Mesothelial cell of epicardium (in vitro differentiated cells): ENCODE measurements around the gene CCL26. TPM values are rescaled to one million over a fixed set of nuclear protein-coding genes. Genes with fewer than 3 reads are reported as not detected.

ENCODE experiments used
- DNase-seq, 2 experiments: peaks; one replicate each; pipeline ENCODE4 v3.0.0; 2021; ENCODE audit warnings: low spot score in 2 of 2; ENCODE audit not compliant: unreplicated experiment in 2 of 2
- H3K27ac Mint-ChIP-seq: 2 replicates; pipeline ENCODE4 v1.8.0; 2021; ENCODE audit warnings: mixed read lengths
- H3K27me3 Mint-ChIP-seq: 2 replicates; pipeline ENCODE4 v1.8.0; 2021; ENCODE audit warnings: low read depth, mixed read lengths
- H3K36me3 Mint-ChIP-seq: 2 replicates; pipeline ENCODE4 v1.8.0; 2021; ENCODE audit warnings: mixed read lengths
- H3K4me1 Mint-ChIP-seq: 2 replicates; pipeline ENCODE4 v1.8.0; 2021; ENCODE audit warnings: mixed read lengths
- H3K4me3 Mint-ChIP-seq: 2 replicates; pipeline ENCODE4 v1.8.0; 2021; ENCODE audit warnings: mild to moderate bottlenecking, moderate library complexity, mixed read lengths
- H3K9me3 Mint-ChIP-seq: 2 replicates; pipeline ENCODE4 v1.8.0; 2021; ENCODE audit warnings: mixed read lengths
- total RNA-seq: library from RNA; stranded (reverse); gene quantifications from 3 replicates; pipeline ENCODE4 v1.2.1, GENCODE V29; 2021
- TF ChIP-seq, protein P1 (sequence below): fragments of 200-600 bp; sonication (generic); IDR thresholded peaks from one replicate; pipeline ENCODE4 v1.5.0; 2021; ENCODE audit warnings: antibody characterized with exemption; ENCODE audit not compliant: unreplicated experiment

Gene CCL26
- total RNA-seq, 1 donor from 2014 or later = not detected

DNA sequence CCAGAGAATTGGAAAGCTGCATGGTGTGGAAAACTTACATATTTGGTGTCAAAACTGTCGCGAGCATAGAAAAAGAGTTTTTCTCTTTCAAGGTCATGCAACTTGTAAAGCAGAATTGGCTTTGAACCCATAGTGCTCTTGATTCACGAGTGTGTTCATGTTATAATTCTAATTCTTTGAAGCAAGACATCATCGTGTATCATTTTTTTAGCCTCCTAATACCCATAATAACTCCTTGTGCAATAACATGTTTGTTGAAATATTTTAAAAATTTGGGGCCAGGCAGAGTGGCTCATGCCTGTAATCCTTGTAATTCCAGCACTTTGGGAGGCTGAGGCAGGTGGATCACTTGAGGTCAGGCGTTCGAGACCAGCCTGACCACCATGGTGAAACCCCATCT, 37.4 kb upstream of the CCL26 start:
- H3K4me3 Mint-ChIP-seq = no peak overlapping the region
- TF ChIP-seq, protein P1, sequence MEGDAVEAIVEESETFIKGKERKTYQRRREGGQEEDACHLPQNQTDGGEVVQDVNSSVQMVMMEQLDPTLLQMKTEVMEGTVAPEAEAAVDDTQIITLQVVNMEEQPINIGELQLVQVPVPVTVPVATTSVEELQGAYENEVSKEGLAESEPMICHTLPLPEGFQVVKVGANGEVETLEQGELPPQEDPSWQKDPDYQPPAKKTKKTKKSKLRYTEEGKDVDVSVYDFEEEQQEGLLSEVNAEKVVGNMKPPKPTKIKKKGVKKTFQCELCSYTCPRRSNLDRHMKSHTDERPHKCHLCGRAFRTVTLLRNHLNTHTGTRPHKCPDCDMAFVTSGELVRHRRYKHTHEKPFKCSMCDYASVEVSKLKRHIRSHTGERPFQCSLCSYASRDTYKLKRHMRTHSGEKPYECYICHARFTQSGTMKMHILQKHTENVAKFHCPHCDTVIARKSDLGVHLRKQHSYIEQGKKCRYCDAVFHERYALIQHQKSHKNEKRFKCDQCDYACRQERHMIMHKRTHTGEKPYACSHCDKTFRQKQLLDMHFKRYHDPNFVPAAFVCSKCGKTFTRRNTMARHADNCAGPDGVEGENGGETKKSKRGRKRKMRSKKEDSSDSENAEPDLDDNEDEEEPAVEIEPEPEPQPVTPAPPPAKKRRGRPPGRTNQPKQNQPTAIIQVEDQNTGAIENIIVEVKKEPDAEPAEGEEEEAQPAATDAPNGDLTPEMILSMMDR = no peak
- H3K4me1 Mint-ChIP-seq = no peaks in the 10 kb centered on the region
- no peak overlapping the region for H3K27ac Mint-ChIP-seq
- DNase-seq = no peak
- H3K27me3 Mint-ChIP-seq = no peaks in the 10 kb centered on the region
- peaks cover 15% of the 10 kb centered on the region for H3K9me3 Mint-ChIP-seq
- peaks cover 5% of the 10 kb centered on the region for H3K36me3 Mint-ChIP-seq

DNA sequence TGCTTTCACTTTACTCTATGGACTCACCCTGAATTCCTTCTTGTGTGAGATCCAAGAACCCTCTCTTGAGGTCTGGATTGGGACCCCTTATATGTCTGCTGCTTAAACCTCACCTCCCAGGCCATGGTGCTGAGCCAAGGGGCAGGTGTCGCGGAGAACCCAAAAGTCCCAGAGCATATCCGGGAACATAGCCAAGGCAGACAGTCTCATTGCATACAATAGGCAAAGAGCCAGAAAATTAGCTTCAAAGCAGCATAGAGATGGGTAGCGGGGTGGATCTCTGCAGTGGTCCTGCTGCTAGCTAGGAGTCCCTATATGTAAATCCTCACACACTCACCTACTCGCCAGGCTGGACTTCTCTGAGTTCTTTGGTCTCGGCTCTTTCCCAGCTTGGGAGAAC, 36.1 kb upstream of the CCL26 start:
- Mint-ChIP-seq H3K9me3 (peaks cover 15% of the 10 kb centered on the region), H3K4me3 (no peak overlapping the region), H3K36me3 (peaks cover 5% of the 10 kb centered on the region), H3K27ac (no peak overlapping the region), H3K4me1 (no peaks in the 10 kb centered on the region), H3K27me3 (peaks cover 2% of the 10 kb centered on the region)
- TF ChIP-seq, protein P1 = no peak
- no peak for DNase-seq

DNA sequence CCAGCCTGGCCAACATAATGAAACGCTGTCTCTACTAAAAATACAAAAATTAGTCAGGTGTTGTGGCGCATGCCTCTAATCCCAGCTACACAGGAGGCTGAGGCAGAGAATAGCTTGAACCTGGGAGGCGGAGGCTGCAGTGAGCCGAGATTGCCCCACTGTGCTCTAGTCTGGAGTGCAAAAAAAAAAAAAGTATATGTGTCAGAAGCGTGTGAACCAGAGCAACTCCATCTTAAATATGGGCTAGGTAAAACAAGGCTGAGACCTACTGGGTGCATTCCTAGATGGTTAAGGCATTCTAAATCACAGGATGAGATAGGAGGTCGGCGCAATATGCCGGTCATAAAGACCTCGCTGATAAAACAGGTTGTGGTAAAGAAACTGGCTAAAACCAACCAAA, 35.4 kb upstream of the CCL26 start:
- Mint-ChIP-seq H3K36me3 (peaks cover 5% of the 10 kb centered on the region), H3K4me1 (no peaks in the 10 kb centered on the region), H3K4me3 (no peak overlapping the region), H3K27me3 (peaks cover 2% of the 10 kb centered on the region), H3K9me3 (peaks cover 15% of the 10 kb centered on the region), H3K27ac (no peak overlapping the region)
- DNase-seq = no peak
- TF ChIP-seq, protein P1 = no peak

DNA sequence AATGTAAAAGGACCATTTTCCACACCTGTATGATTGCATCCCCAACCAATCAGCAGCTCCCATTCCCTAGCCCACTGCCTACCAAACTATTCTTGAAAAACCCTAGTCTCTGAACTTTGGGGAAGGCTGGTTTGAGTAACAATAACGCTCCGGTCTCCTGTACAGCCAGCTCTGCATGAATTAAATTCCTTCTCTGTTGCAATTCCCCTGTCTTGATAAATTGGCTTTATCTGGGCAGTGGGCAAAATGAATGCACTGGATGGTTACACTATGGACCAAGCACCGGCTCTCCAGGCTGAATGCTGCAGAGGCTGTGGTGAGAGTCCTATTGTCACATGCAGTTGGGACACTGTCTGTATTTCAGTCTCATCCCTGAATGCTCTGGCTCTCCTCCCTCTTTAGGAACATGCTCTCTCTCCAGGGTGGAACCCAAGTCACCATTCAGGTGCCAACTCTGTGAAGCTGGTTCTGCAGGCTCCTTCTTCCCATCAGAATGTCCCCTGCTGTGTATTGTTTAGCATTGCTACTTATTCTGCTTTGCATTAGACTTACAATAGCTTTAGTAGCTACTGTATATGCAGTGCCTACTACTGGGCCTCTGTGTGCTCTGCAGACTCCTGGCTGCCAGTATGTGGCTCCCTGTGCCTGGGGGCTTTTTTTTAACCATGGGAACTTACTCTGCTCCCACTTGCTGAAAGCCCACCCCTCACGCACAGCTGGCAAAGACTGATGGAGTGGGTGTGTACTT, 34.7 kb upstream of the CCL26 start:
- TF ChIP-seq, protein P1 = no peak
- peaks cover 5% of the 10 kb centered on the region for H3K36me3 Mint-ChIP-seq
- H3K9me3 Mint-ChIP-seq = peaks cover 15% of the 10 kb centered on the region
- H3K27ac Mint-ChIP-seq = no peak overlapping the region
- peaks cover 2% of the 10 kb centered on the region for H3K27me3 Mint-ChIP-seq
- no peaks in the 10 kb centered on the region for H3K4me1 Mint-ChIP-seq
- H3K4me3 Mint-ChIP-seq = no peak overlapping the region
- DNase-seq = no peak

DNA sequence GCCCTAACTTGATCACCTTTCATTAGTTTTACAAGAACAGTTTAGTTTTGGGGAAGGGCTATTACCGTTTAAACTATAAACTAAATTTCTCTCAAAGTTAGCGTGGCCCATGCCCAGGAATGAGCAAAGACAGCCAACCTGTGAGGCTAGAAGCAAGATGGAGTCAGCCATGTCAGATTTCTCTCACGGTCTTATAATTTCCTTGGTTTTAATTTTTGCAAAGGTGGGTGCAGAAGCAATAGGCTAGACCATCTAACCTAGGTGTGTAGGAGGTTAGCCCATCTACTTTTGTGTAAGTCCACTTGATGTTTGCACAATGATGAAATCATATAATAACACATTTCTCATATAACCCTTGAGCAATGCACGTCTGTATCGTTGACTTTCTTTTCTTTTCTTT, 32.7 kb upstream of the CCL26 start:
- TF ChIP-seq, protein P1 = no peak
- peaks cover 2% of the 10 kb centered on the region for H3K27me3 Mint-ChIP-seq
- DNase-seq = no peak
- H3K4me3 Mint-ChIP-seq = no peak overlapping the region
- peaks cover 15% of the 10 kb centered on the region for H3K9me3 Mint-ChIP-seq
- H3K4me1 Mint-ChIP-seq = no peaks in the 10 kb centered on the region
- H3K36me3 Mint-ChIP-seq = peaks cover 5% of the 10 kb centered on the region
- no peak overlapping the region for H3K27ac Mint-ChIP-seq
